K562 (cell line): ENCODE measurements around the gene CCDC196. TPM values are rescaled to one million over a fixed set of nuclear protein-coding genes. Genes with fewer than 3 reads are reported as not detected.

ENCODE experiments used
- CBFA2T3 ChIP-seq: fragments of 450-650 bp; IDR thresholded peaks from 2 replicates; pipeline ENCODE4 v1.6.1; 2017
- FOXP1 ChIP-seq: sonication (generic); formaldehyde crosslinking; IDR thresholded peaks from 2 replicates; pipeline ENCODE4 v1.8.0; 2022; ENCODE audit warnings: mild to moderate bottlenecking, missing genetic modification reagents
- GABPB2 ChIP-seq: fragments of 250-450 bp; sonication (Bioruptor Pico); conservative IDR thresholded peaks from 2 replicates; pipeline ENCODE4 v1.5.1; 2021; ENCODE audit warnings: mild to moderate bottlenecking
- HCFC1 ChIP-seq: IDR thresholded peaks from 2 replicates; pipeline ENCODE4 v1.6.1; 2012; ENCODE audit warnings: low read depth, low read length, improper control_type of control experiment
- HDGF ChIP-seq: fragments of 450-650 bp; IDR thresholded peaks from 2 replicates; pipeline ENCODE4 v1.6.1; 2016
- HMG20A ChIP-seq: fragments of 450-650 bp; formaldehyde crosslinking; conservative IDR thresholded peaks from 2 replicates; pipeline ENCODE4 v1.4.0; 2020; ENCODE audit warnings: mild to moderate bottlenecking, mixed read lengths
- IFI16 ChIP-seq: fragments of 250-450 bp; sonication (Bioruptor Pico); IDR thresholded peaks from 2 replicates; pipeline ENCODE4 v2.1.2; 2022; ENCODE audit warnings: mild to moderate bottlenecking, inconsistent platforms
- MAFG ChIP-seq: fragments of 450-650 bp; conservative IDR thresholded peaks from 2 replicates; pipeline ENCODE4 v1.6.1; 2016; ENCODE audit warnings: missing genetic modification characterization, missing compliant biosample characterization
- NCOA4 ChIP-seq: fragments of 450-650 bp; IDR thresholded peaks from 2 replicates; pipeline ENCODE4 v1.6.1; 2018; ENCODE audit warnings: mild to moderate bottlenecking; ENCODE audit not compliant: partially characterized antibody
- PYGO2 ChIP-seq: fragments of 450-650 bp; IDR thresholded peaks from 2 replicates; pipeline ENCODE4 v1.6.1; 2016; ENCODE audit warnings: mild to moderate bottlenecking, missing genetic modification characterization, moderate library complexity, missing compliant biosample characterization
- RUNX1 ChIP-seq: sonication (generic); IDR thresholded peaks from 2 replicates; pipeline ENCODE4 v1.6.1; 2016; ENCODE audit warnings: antibody characterized with exemption, low read depth
- SRSF3 ChIP-seq: fragments of 200-400 bp; formaldehyde crosslinking; IDR thresholded peaks from 2 replicates; pipeline ENCODE4 v1.6.1; 2016; ENCODE audit warnings: mild to moderate bottlenecking, low read length, moderate library complexity; ENCODE audit not compliant: insufficient read depth
- TFAP4 ChIP-seq: sonication (generic); formaldehyde crosslinking; IDR thresholded peaks from 2 replicates; pipeline ENCODE4 v1.8.0; 2022; ENCODE audit warnings: missing genetic modification reagents, mild to moderate bottlenecking, moderate library complexity, borderline replicate concordance
- TSC22D4 ChIP-seq: fragments of 450-650 bp; IDR thresholded peaks from 2 replicates; pipeline ENCODE4 v1.6.1; 2016; ENCODE audit warnings: missing genetic modification characterization, missing biosample characterization, control low read depth
- U2AF2 ChIP-seq: fragments of 200-400 bp; formaldehyde crosslinking; optimal IDR thresholded peaks from 2 replicates; pipeline ENCODE3; 2017; ENCODE audit warnings: low read depth, mild to moderate bottlenecking, low read length
- XRCC3 ChIP-seq: fragments of 450-650 bp; IDR thresholded peaks from 2 replicates; pipeline ENCODE4 v1.6.1; 2017; ENCODE audit warnings: mild to moderate bottlenecking, moderate library complexity
- ZC3H4 ChIP-seq: sonication (generic); formaldehyde crosslinking; IDR thresholded peaks from 2 replicates; pipeline ENCODE4 v1.9.0; 2021; ENCODE audit warnings: missing genetic modification reagents, borderline replicate concordance
- ZNF23 ChIP-seq: fragments of 250-450 bp; sonication (Bioruptor Pico); IDR thresholded peaks from 2 replicates; pipeline ENCODE4 v1.4.0; 2020; ENCODE audit warnings: mild to moderate bottlenecking
- ZNF395 ChIP-seq: fragments of 200-800 bp; sonication (Bioruptor generic); IDR thresholded peaks from 2 replicates; pipeline ENCODE4 v1.6.1; 2017; ENCODE audit warnings: missing genetic modification characterization, missing compliant biosample characterization
- ZNF609 ChIP-seq: sonication (generic); formaldehyde crosslinking; IDR thresholded peaks from 2 replicates; pipeline ENCODE4 v1.8.1; 2023; ENCODE audit warnings: missing genetic modification reagents, mild to moderate bottlenecking, borderline replicate concordance
- polyA plus RNA-seq, 8 experiments: library from polyadenylated mRNA; depleted of rRNA in 4 of 8; stranded (reverse) in 5 of 8; unstranded in 3 of 8; fragments of >200 nt; fragmentation: Nextera tagmentation in 2 of 8; fragmentation: Illumina TruSeq in 1 of 8; extraction: Ambion mirVana in 2 of 8; extraction: Trizol in 1 of 8; gene quantifications; 2 replicates each; pipeline versions ENCODE4 v1.2.1 to v1.2.3, GENCODE V29; 2011 to 2014; ENCODE audit warnings: inconsistent platforms in 1 of 8, missing spikeins in 1 of 8
- total RNA-seq, 7 experiments: library from RNA; depleted of rRNA in 6 of 7; stranded (reverse); fragments of >200 nt in 6 of 7; fragmentation: Illumina TruSeq in 2 of 7; extraction: Trizol in 2 of 7; gene quantifications; 2 replicates each; pipeline versions ENCODE4 v1.2.1 to v1.2.3, GENCODE V29; 2011 to 2021; ENCODE audit warnings: low replicate concordance in 1 of 7

The CCDC196 gene
- total and polyA plus RNA-seq, 9 of the 15 experiments (the other 6 are each of a cell fraction or from before 2014, with no cell fraction given) = not detected

GRCh38 chr14:66507722-66508546 lies 21.8 kb downstream of the CCDC196 start, which contains the start of gene GPHN (continued):
- no peak; the same call in 1 of the 2 replicates for TF ChIP-seq FOXP1 (CRISPR knock-in tag)
- no peak for TF ChIP-seq ZNF609
- no peak for TF ChIP-seq GABPB2 (CRISPR knock-in tag)
- no peak for TF ChIP-seq ZNF23 (CRISPR knock-in tag)
- 0 out of 2 replicates have a peak, but pooled peaks have one; percentile 34 for TF ChIP-seq HCFC1
- peak; percentile 72 for TF ChIP-seq TFAP4 (CRISPR knock-in tag)
- no peak for TF ChIP-seq U2AF2
- no peak for TF ChIP-seq RUNX1
- no peak for TF ChIP-seq SRSF3
- TF ChIP-seq IFI16 (CRISPR knock-in tag) = no peak
- TF ChIP-seq XRCC3 = no peak
- TF ChIP-seq MAFG = no peak
- TF ChIP-seq HDGF = no peak
- TF ChIP-seq ZC3H4 (CRISPR knock-in tag) = no peak
- TF ChIP-seq CBFA2T3 = no peak
- no peak for TF ChIP-seq NCOA4
- no peak for TF ChIP-seq HMG20A (CRISPR knock-in tag)
- peak; percentile 18; the same call in 1 of the 2 replicates for TF ChIP-seq ZNF395
- no peak for TF ChIP-seq PYGO2 (tag)
- no peak for TF ChIP-seq TSC22D4
